Choroid plexus epithelial cell (primary cell): ENCODE data around the gene FNDC3A.

Experiments used
- DNase-seq: peaks from one replicate; pipeline ENCODE4 v3.0.0-alpha.2; 2010; ENCODE audit warnings: low read depth
- H3K4me3 ChIP-seq: 2 replicates; pipeline ENCODE4 v1.5.1; 2011; ENCODE audit warnings: low read depth, mild to moderate bottlenecking, control low read depth, low read length, moderate library complexity
- CTCF ChIP-seq: conservative IDR thresholded peaks from 2 replicates; pipeline ENCODE4 v1.5.1; 2011; ENCODE audit warnings: low read depth, mild to moderate bottlenecking, control low read depth, inconsistent platforms, low read length, moderate library complexity

Gene FNDC3A

DNA sequence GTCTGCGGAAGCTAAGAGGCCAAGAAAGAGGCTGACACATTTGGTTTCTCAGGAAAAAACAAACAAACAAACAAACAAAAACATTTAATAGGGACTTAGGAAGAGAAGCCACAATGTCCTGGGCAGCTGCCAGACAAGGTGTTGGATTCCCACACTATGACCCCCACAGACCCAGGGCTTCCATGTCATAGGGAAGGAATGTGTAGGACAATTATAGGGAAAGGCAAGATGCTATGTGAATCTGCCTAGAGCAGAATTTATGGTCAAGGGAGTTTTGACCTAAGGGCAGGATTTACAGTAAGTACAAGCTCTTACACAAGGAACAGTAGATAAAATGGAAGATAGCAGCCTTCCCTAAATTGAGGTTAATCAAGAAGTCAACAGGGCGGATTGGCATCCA, 262.9 kb downstream of the FNDC3A start:
- H3K4me3 ChIP-seq, result no peak overlapping the region
- no peak for TF ChIP-seq CTCF
- no peak for DNase-seq

- DNase-seq, result peak; percentile 64
- TF ChIP-seq CTCF, result peak; percentile 84
- no peak overlapping the region for H3K4me3 ChIP-seq
Observed at GRCh38 chr13:49240017-49240416, 264.3 kb downstream of the FNDC3A start.

GRCh38 chr13:49241296-49241695, 265.6 kb downstream of the FNDC3A start:
- DNase-seq, result no peak
- TF ChIP-seq CTCF, result no peak
- no peak overlapping the region for H3K4me3 ChIP-seq

GRCh38 chr13:49245101-49245500, 269.4 kb downstream of the FNDC3A start:
- TF ChIP-seq CTCF, result no peak
- H3K4me3 ChIP-seq, result no peak overlapping the region
- DNase-seq, result no peak

DNA sequence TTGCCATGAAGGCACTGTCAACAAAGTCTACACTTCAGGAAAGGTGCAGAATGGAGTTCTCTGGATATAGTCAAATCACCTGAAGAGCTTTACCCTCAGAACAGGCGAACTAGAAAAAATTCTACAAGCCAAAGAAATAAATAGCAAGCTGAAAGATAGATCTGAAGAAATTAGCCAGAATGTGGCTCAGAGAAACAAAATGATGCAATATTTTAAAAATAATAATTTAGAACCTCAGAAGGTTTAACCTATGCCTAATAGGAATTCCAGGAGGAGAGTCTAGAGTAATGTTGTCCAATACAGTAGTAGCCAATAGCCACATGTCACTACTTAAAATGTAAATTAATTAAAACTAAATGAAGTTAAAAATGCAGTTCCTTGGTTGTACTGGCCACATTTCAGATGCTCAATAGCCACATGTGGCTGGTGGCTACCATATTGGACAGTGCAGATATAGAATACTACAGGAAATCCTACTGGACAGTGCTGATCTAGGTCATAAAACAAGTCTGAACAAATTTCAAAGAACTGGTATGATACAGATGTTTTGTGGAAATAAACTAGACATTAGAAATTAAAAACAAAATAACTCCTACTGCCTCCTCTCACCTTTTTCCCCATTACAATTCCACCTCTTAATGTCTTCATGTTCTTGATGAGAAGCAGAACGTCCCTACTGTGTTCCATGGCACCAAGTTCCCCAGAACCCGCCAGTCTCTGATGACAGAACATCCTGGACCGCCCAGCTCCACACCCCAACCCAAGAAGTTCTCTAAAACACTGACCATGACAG, 271.3 kb downstream of the FNDC3A start:
- peak overlapping the region; percentile 91 for H3K4me3 ChIP-seq
- no peak for TF ChIP-seq CTCF
- peak; percentile 3 for DNase-seq

DNA sequence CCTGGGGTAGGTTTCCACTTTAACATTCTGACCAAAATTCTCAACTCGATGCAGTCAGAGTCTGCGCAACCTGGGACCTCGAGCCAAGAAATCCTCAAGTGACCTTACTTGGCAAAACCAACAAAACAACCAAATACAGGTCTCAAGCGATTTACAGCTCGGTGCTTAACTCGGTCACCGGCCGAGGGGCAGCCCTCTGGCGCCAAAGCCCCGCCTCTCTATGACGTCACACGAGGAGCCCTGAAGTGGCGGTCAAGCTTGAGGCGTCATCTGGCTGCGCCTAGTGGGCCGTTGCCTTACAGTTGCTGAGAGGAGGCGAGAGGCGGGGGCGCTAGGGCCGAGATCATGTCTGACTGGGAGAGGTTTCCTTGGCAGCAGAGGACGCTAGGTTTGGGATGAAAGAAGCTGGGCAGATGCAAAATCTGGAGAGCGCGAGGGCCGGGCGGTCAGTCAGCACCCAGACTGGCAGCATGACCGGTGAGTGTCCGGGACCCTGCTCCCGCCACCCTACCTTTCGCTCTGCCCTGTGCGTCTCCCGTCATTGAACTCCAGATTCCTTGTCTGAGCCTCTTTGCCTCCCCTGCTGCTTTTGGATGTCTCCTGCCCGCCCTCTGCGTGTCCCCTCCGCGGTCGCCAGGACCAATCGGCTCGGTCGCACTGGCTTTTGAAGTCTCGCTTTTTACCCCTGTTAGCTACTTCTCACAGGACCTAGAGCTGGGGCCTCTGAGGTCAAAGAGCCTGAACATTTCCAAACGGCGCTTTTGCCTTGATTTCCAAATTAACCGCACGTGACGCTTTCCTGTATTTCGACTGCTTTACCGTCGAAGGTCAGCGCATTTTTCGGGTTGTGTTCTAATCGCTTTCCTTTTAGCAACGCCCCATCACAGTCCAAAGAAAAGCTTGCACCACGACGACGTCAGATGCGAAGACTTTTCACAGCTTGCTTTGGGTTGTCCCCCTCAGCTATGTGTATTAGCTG, 272.2 kb downstream of the FNDC3A start, which contains the start of gene CDADC1:
Gene CDADC1 (plus strand): TSS at position 283 of the 979 bp plus-strand sequence. CDS start 113 bp downstream, at position 396.
- TF ChIP-seq CTCF, result no peak
- H3K4me3 ChIP-seq, result peak within 1 kb of the TSS; percentile 91
- DNase-seq, result peak; percentile 96
